ENCODE results near the gene KRTAP12-2.
"Not testable (repeated sequence)": the region's sequence is repeated elsewhere in the genome, so short reads cannot be mapped to it uniquely, and the experiment has no call there.

Gene KRTAP12-2

DNA sequence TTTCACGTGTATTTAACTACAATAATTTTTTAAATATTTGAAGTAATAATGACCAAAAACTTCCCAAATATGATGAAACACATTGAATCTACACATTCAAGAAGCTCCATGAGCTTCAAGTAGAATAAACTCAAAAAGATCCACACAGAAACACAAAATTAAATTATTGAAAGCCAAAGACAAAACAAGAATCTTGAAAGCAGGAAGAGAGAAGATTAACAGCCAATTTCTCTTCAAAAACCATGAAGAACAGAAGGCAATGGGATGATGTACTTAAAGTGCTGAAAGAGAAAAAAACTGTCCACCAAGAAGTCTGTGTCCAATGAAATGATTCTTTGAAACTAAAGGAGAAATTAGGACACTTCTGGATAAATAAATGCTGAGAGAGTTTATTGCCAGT, 34.7 kb downstream of the KRTAP12-2 start:
- in situ Hi-C loops (cut with MboI; ENCODE audit: low sequenced_read_pairs): no loop called here

DNA sequence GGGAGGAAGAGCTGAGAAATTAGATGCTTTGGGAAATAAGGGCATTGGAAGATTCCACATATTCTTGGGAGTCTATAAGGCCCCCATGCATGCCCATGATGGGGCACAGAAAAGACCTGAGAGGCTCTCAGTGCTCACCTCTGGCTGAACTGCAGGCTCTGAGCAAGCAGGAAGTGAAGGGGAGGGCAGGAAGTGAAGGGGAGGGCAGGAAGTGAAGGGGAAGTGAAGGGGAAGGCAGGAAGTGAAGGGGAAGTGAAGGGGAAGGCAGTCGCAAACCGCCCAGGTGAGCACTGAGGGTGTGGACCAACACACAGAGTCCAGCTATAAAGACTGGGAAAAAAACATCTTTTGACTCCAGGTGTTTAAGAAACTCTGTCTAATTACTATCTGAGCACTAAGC, 36.3 kb downstream of the KRTAP12-2 start:
- in situ Hi-C loops (cut with MboI; ENCODE audit: low sequenced_read_pairs): no loop called here

DNA sequence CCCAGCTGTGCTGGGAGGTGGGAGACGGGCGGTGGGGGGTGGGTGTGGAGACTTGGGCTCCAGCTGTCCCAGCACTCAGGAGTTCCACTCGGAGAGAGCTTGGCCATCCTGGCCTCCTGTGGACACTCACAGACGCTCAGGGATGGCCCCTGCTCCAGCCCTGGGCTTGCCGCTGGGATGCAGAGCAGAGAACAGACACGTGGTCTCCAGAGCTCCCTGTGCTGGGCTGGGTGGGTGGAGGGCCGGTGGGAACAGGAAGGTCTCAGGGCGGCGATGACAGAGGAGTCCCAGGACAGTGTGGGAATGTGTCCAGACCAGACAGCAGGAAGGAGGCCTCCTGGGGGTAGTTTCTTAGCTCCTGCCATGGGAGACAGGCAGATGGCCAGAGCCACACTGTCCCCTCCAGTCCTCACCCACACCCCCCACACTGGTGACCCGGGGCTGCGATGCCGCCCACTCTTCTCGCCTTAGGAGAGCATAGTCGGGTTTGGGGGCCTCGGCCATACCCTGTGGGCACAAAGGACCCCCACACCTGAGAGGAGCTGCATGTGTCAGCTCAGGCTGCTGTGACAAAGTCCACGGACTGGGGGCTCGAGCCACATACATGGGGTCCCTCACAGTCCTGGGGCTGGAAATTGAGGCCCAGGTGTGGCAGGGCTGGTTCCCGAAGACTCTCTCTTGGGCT, 37.9 kb downstream of the KRTAP12-2 start:
- in situ Hi-C loops (cut with MboI; ENCODE audit: low sequenced_read_pairs): no loop called here

DNA sequence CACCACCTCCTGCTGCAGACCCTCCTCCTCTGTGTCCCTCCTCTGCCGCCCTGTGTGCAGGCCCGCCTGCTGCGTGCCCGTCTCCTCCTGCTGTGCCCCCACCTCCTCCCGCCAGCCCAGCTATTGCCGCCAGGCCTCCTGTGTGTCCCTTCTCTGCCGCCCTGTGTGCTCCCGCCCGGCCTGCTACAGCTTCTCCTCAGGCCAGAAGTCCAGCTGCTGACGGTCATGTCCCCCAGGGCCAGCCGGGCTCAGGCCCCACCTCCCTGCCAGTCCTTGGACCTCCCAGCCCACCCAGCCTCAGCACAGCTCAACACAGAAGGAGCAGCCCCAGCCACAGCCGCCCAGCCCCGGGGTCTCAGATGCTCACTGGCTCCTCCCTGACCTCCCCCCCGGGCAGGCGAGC, 38.9 kb downstream of the KRTAP12-2 start:
- in situ Hi-C loops (cut with MboI; ENCODE audit: low sequenced_read_pairs): not testable (repeated sequence)

DNA sequence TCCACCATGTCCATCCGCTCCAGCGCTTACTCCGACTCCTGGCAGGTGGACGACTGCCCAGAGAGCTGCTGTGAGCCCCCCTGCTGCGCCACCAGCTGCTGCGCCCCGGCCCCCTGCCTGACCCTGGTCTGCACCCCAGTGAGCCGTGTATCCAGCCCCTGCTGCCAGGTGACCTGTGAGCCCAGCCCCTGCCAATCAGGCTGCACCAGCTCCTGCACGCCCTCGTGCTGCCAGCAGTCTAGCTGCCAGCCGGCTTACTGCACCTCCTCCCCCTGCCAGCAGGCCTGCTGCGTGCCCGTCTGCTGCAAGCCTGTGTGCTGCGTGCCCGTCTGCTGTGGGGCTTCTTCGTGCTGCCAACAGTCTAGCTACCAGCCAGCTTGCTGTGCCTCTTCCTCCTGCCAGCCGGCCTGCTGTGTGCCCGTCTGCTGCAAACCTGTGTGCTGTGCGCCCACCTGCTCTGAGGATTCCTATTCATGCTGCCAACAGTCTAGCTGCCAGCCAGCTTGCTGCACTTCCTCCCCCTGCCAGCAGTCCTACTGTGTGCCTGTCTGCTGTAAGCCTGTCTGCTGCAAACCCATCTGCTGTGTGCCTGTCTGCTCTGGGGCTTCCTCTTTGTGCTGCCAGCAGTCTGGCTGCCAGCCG, 39.4 kb downstream of the KRTAP12-2 start:
- in situ Hi-C loops (cut with MboI; ENCODE audit: low sequenced_read_pairs): not testable (repeated sequence)

DNA sequence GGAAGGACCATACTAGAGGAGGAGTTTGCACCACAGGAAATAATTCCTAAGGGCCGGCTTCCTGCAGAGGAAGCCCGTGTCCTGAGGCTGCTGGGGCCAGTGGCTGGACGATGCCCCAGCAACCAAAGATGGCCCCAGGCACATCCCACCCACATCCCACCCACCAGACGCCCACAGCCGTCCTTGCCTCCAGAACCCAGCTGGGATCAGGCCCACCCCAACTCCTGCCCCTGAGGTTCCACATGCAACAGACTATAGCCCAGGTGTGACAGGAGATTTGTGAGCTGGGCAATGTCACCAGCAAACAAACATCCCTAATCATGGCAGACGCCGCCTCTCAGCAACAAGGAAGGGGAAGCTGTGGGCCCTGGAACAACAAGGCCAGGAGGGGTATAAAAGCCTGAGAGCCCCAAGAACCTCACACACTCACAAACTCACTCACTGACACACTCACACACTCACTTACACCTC, 40.0 kb downstream of the KRTAP12-2 start, which contains the start of gene KRTAP10-9:
Gene KRTAP10-9, plus strand, starts transcription at position 421 of the 471 bp plus-strand sequence. CDS start 79 bp downstream, outside the sequence.
- in situ Hi-C loops (cut with MboI; ENCODE audit: low sequenced_read_pairs): no loop called here

DNA sequence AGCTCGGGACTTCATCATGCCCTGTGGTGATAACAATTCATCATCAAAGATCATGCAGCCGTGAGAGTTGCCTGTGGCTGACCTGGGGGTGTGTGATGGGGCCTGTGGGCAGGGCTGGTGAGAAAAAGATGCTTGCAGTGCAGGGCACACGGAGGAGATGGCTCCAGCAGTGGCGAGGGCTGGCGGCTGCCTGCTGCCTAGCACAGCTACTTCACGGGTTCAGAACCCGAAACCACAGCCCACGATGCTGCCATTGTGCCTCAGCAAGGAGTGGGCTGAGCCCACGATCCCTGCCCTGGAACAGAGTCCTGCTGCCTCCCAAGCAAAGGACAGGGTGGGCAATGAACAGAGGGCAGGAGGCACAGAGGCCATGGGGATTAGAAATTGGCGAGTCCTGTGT, 40.5 kb downstream of the KRTAP12-2 start:
- in situ Hi-C loops (cut with MboI; ENCODE audit: low sequenced_read_pairs): no loop called here

DNA sequence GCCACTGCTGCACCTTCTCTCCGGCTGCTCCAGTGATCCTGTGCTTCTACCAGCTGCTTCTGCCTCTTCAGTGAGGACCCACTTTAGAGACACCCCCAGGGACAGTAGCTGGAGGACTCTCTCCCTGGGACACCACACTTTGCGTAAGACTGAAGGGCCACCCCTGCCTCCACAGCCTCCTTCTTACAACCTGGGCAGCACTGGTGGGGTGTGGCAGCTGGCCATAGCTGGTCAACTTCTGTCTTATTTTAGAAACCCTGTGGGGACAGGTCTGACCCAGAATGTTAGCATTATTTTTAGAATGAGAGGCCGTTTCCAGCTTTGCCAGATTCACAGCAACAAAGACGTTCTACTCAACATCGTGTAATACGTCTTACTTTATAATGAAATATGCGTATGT, 41.0 kb downstream of the KRTAP12-2 start:
- in situ Hi-C loops (cut with MboI; ENCODE audit: low sequenced_read_pairs): no loop called here

DNA sequence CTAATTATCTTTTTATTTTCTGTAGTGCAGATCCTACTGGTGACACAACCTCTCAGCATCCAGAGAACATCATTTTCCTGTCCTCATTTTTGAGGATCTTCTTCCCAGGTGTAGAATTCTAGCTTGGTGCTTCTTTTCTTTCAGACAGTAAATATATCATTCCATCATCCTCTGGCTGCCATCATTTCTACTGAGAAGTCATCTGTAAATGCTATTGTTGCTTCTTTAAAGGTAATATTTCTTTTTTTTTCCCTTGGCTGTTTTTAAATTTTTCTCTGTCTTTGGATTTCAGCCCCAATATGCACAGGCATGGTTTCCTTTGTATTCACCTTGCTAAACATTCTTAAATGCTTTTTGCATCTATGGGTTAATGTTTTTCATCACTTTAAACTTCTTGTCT, 43.2 kb downstream of the KRTAP12-2 start:
- in situ Hi-C loops (cut with MboI; ENCODE audit: low sequenced_read_pairs): no loop called here

DNA sequence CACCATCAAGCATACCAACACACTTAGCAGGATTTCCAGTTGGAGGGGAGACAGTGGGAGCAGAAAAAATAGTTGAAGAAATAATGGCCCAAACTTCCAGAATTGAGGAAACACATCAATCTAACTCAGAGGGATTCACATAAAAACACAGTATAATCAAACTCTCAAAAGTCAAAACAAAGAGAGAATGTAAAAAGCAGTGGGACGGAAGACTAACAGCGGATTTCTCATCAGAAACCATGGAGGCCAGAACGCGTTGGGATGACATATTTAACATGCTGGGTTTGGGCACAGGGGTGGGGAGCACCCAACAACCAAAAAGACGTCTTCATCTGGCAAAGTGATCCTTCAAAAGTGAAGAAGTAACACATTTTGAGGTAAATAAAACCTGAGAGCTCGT, 46.8 kb downstream of the KRTAP12-2 start:
- in situ Hi-C loops (cut with MboI; ENCODE audit: low sequenced_read_pairs): no loop called here

DNA sequence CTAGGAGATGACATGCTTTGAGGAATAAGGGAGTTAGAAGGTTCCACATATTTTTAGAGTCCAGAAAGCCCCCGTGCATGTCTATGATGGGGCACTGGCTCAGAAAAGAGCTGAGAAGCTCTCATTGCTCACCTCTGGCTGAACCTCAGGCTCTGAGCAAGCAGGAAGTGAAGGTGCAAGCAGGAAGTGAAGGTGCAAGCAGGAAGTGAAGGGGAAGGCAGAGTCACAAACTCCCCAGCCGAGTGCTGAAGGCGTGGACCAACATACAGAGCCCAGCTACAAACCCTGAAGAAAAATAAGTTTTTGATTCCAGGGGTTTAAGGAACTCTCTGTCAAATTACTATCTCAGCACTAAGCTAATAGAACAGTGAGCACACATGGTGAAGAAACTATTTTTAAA, 47.8 kb downstream of the KRTAP12-2 start:
- in situ Hi-C loops (cut with MboI; ENCODE audit: low sequenced_read_pairs): no loop called here

DNA sequence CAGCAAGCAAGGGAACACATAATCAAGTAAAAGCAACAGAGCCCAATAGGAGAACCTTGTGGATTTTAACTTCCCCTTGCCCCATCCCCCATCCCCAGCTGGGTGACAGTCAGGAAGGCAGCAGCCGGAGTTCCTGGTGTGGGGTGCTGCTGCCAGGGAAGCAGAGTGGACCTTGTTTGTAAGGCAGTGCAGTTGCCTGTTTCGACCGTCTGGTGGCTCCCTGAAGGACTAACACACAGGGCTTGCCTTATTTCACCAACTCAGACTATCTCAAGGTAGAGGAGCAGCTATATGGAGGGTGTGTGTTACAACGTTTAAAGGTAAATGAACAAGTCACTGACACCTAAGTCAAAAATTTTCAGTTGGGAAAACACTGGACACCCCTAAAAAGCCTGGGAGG, 48.2 kb downstream of the KRTAP12-2 start:
- in situ Hi-C loops (cut with MboI; ENCODE audit: low sequenced_read_pairs): no loop called here

DNA sequence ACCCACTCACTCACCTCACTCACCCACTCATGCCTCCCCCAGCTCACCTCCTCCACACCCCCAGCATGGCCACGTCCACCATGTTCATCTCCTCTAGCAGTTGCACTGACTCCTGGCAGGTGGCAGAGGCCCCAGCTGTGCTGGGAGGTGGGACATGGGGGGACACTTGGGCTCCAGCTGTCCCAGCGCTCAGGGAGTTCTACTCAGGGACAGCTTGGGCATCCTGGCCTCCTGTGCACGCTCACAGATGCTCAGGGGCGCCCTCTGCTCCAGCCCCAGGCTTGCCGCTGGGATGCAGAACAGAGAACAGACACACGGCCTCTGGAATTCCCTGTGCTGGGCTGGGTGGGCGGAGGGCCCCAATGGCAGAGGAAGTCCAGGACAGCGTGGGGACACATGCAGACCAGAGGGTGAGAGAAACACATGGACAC, 49.6 kb downstream of the KRTAP12-2 start:
- in situ Hi-C loops (cut with MboI; ENCODE audit: low sequenced_read_pairs): no loop called here

DNA sequence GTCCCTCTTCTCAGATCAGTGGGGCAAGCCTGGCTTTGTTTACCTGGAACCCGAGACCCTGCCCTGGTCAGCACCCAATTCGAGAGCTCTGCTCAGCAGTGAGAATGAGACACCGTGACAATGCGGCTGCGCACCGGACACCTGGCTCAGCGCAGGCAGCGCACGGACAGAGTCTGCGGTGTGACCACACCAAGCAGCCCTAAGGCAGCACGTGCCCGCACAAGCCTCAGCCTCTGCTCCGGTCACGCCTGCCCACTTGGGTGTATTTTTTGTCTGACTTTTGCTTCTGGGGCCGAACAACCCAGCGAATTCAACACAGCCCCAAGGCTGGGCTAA, 50.2 kb downstream of the KRTAP12-2 start:
- in situ Hi-C loops (cut with MboI; ENCODE audit: low sequenced_read_pairs): no loop called here
